Glomerular visceral epithelial cell (primary cell): ENCODE measurements around the gene DCAKD.
"Not testable (repeated sequence)": the region's sequence is repeated elsewhere in the genome, so short reads cannot be mapped to it uniquely, and the experiment has no call there.

Experiments used
- DNase-seq: peaks from one replicate; pipeline ENCODE4 v3.0.0-alpha.2; 2016; ENCODE audit errors: extremely low spot score

The DCAKD gene

GRCh38 chr17:45063198-45063597 lies 11.8 kb upstream of the DCAKD start:
- no peak for DNase-seq

- no peak for DNase-seq
These were observed 10.3 kb upstream of the DCAKD start for GRCh38 chr17:45061606-45062205.

GRCh38 chr17:45060797-45061605 lies 9.6 kb upstream of the DCAKD start, which contains the start of gene NMT1:
Gene NMT1 (plus strand): TSS chr17:45061317. CDS start chr17:45061330, 13 bp downstream.
- DNase-seq = peak; percentile 100

GRCh38 chr17:45060382-45060796 lies 9.0 kb upstream of the DCAKD start:
- no peak for DNase-seq

- peak; percentile 29 for DNase-seq
These were observed 780 bp upstream of the DCAKD start for GRCh38 chr17:45052052-45052772.

- not testable (repeated sequence) for DNase-seq
These were observed 254 bp upstream of the DCAKD start for GRCh38 chr17:45051720-45052051.

GRCh38 chr17:45050481-45051059 lies 862 bp downstream of the DCAKD start:
- DNase-seq = peak; percentile 37

- no peak for DNase-seq
These were observed 2.5 kb downstream of the DCAKD start for GRCh38 chr17:45048795-45049563.

- peak; percentile 44 for DNase-seq
These were observed 4.8 kb downstream of the DCAKD start for GRCh38 chr17:45046537-45047125.

- no peak for DNase-seq
These were observed 7.5 kb downstream of the DCAKD start for GRCh38 chr17:45043813-45044540.

- DNase-seq = no peak
These were observed 8.9 kb downstream of the DCAKD start for GRCh38 chr17:45042346-45043120.

GRCh38 chr17:45040459-45040858 lies 11.0 kb downstream of the DCAKD start:
- no peak for DNase-seq

GRCh38 chr17:45038728-45039634 lies 12.5 kb downstream of the DCAKD start:
- DNase-seq = no peak

- DNase-seq = no peak
These were observed 14.7 kb downstream of the DCAKD start for GRCh38 chr17:45036691-45037090.

- DNase-seq = no peak
These were observed 15.6 kb downstream of the DCAKD start for GRCh38 chr17:45035848-45036247.

GRCh38 chr17:45034599-45034998 lies 16.8 kb downstream of the DCAKD start:
- DNase-seq = no peak

- DNase-seq = no peak
These were observed 19.3 kb downstream of the DCAKD start for GRCh38 chr17:45032174-45032541.
